Measurements from ENCODE around the gene ZNF205. TPM values are rescaled to one million over a fixed set of nuclear protein-coding genes. Genes with fewer than 3 reads are reported as not detected.
A peak's percentile ranks its signal among the peaks of the same experiment; 100 is the strongest.
"Not testable (repeated sequence)": the region's sequence is repeated elsewhere in the genome, so short reads cannot be mapped to it uniquely, and the experiment has no call there.

Gene ZNF205
- total RNA-seq, 1 donor from 2014 or later = 7.0 TPM

- DNase-seq (ENCODE audit: low spot score) (no peak), ATAC-seq (peak; percentile 11)
Observed at GRCh38 chr16:3165111-3165822, 52.9 kb downstream of the ZNF205 start.

GRCh38 chr16:3166505-3166886 lies 54.1 kb downstream of the ZNF205 start:
- no peak for DNase-seq (ENCODE audit: low spot score)
- no peak for ATAC-seq

GRCh38 chr16:3168729-3169128 lies 56.3 kb downstream of the ZNF205 start:
- not testable (repeated sequence) for DNase-seq (ENCODE audit: low spot score); ATAC-seq

Other genes starting within 250 kb of the ZNF205 start
- gene FLYWCH2, start 229.4 kb upstream of the ZNF205 start, total RNA-seq = 5.9 TPM
- 18.8 TPM for gene FLYWCH1, start 200.7 kb upstream of the ZNF205 start, total RNA-seq
- not detected for gene KREMEN2, start 148.3 kb upstream of the ZNF205 start, total RNA-seq
- 1.5 TPM for gene PAQR4, start 143.2 kb upstream of the ZNF205 start, total RNA-seq
- gene PKMYT1, start 132.1 kb upstream of the ZNF205 start, total RNA-seq = 0.98 TPM
- 1.5 TPM for gene CLDN9, start 99.7 kb upstream of the ZNF205 start, total RNA-seq
- gene CLDN6, start 94.4 kb upstream of the ZNF205 start, total RNA-seq = 0.96 TPM
- 4.3 TPM for gene TNFRSF12A, start 92.2 kb upstream of the ZNF205 start, total RNA-seq
- 11.2 TPM for gene HCFC1R1, start 88.6 kb upstream of the ZNF205 start, total RNA-seq
- gene THOC6, start 88.6 kb upstream of the ZNF205 start, total RNA-seq = 9.6 TPM
- gene BICDL2, start 75.6 kb upstream of the ZNF205 start, total RNA-seq = 0.58 TPM
- 0.96 TPM for gene MMP25, start 66.0 kb upstream of the ZNF205 start, total RNA-seq
- 172 TPM for gene IL32, start 46.9 kb upstream of the ZNF205 start, total RNA-seq
- 0.10 TPM for gene ZSCAN10, start 13.3 kb upstream of the ZNF205 start, total RNA-seq
- gene ZNF213, start 22.4 kb downstream of the ZNF205 start, total RNA-seq = 2.7 TPM
- gene OR1F1, start 75.6 kb downstream of the ZNF205 start, total RNA-seq = not detected
- 2.2 TPM for gene ZNF200, start 122.6 kb downstream of the ZNF205 start, total RNA-seq
- 0.88 TPM for gene MEFV, start 144.0 kb downstream of the ZNF205 start, total RNA-seq
- 8.4 TPM for gene ZNF263, start 170.9 kb downstream of the ZNF205 start, total RNA-seq
- gene TIGD7, start 192.8 kb downstream of the ZNF205 start, total RNA-seq = 1.6 TPM
- gene ZNF75A, start 192.9 kb downstream of the ZNF205 start, total RNA-seq = 10.2 TPM
- not detected for gene OR2C1, start 243.3 kb downstream of the ZNF205 start, total RNA-seq